Smooth muscle cell (in vitro differentiated cells): ENCODE measurements around the gene KIAA0930. TPM values are rescaled to one million over a fixed set of nuclear protein-coding genes. Genes with fewer than 3 reads are reported as not detected.
"Not testable (repeated sequence)": the region's sequence is repeated elsewhere in the genome, so short reads cannot be mapped to it uniquely, and the experiment has no call there.

Source experiments
- DNase-seq: peaks from one replicate; lab custom pipeline; 2025; ENCODE audit not compliant: unreplicated experiment; lab: John Stamatoyannopoulos, UW
- H2AFZ ChIP-seq: fragments of 200-600 bp; sonication (generic); 2 replicates; pipeline ENCODE4 v1.6.0; 2016; ENCODE audit warnings: antibody characterized with exemption, low read depth, mild to moderate bottlenecking
- H3F3A ChIP-seq: fragments of 200-600 bp; sonication (generic); 2 replicates; pipeline ENCODE4 v1.6.0; 2017; ENCODE audit warnings: antibody characterized with exemption, low read depth
- H3K27ac ChIP-seq: fragments of 200-600 bp; sonication (generic); 2 replicates; pipeline ENCODE4 v1.5.1; 2016; ENCODE audit warnings: low read depth, mild to moderate bottlenecking
- H3K27me3 ChIP-seq: fragments of 200-600 bp; sonication (generic); 2 replicates; pipeline ENCODE4 v1.6.1; 2016; ENCODE audit warnings: low read depth, mild to moderate bottlenecking
- H3K36me3 ChIP-seq: fragments of 200-600 bp; sonication (generic); 2 replicates; pipeline ENCODE4 v1.5.1; 2016; ENCODE audit warnings: low read depth
- H3K4me1 ChIP-seq: fragments of 200-600 bp; sonication (generic); 2 replicates; pipeline ENCODE4 v1.5.1; 2016; ENCODE audit warnings: low read depth
- H3K4me2 ChIP-seq: fragments of 200-600 bp; sonication (generic); 2 replicates; pipeline ENCODE4 v1.6.0; 2016; ENCODE audit warnings: mild to moderate bottlenecking
- H3K4me3 ChIP-seq: fragments of 200-600 bp; sonication (generic); 2 replicates; pipeline ENCODE4 v1.5.1; 2016; ENCODE audit warnings: mild to moderate bottlenecking
- H3K79me2 ChIP-seq: fragments of 200-600 bp; sonication (generic); 2 replicates; pipeline ENCODE4 v1.6.0; 2016; ENCODE audit warnings: low read depth, mild to moderate bottlenecking
- H3K9ac ChIP-seq: fragments of 200-600 bp; sonication (generic); 2 replicates; pipeline ENCODE4 v1.6.0; 2016; ENCODE audit warnings: low read depth
- H3K9me3 ChIP-seq: fragments of 200-600 bp; sonication (generic); replicated peaks from 2 replicates; pipeline ENCODE4 v1.5.1; 2016; ENCODE audit warnings: low read depth
- H4K20me1 ChIP-seq: fragments of 200-600 bp; sonication (generic); 2 replicates; pipeline ENCODE4 v1.6.0; 2016; ENCODE audit warnings: low read depth
- CTCF ChIP-seq: fragments of 200-600 bp; sonication (generic); IDR thresholded peaks from 2 replicates; pipeline ENCODE4 v1.5.1; 2017; ENCODE audit warnings: borderline replicate concordance, mild to moderate bottlenecking, antibody characterized with exemption; ENCODE audit not compliant: insufficient read depth, poor library complexity, severe bottlenecking
- WGBS: methylation state at CpG from one replicate; pipeline ENCODE4 v1.1.7; 2016; ENCODE audit warnings: low lambda C conversion rate; 5-methylcytosine and 5-hydroxymethylcytosine counted together
- polyA plus RNA-seq: library from polyadenylated mRNA; unstranded; fragments of >200 nt; fragmentation: Nextera tagmentation; extraction: Ambion mirVana; gene quantifications from 2 replicates; pipeline ENCODE4 v1.2.1, GENCODE V29; 2016
- total RNA-seq: library from RNA; depleted of rRNA; stranded (reverse); fragments of >200 nt; gene quantifications from 2 replicates; pipeline ENCODE4 v1.2.3, GENCODE V29; 2014

The KIAA0930 gene
- total and polyA plus RNA-seq, 2 experiments from 2014 or later: 37.6 to 44.8 TPM

GRCh38 chr22:45262931-45263462 is 22.3 kb upstream of the KIAA0930 start:
- no peak overlapping the region for H3K4me2 ChIP-seq
- peaks cover 2% of the 10 kb centered on the region for H3K4me1 ChIP-seq
- no peak overlapping the region for H3K9ac ChIP-seq
- H3K9me3 ChIP-seq: no peaks in the 10 kb centered on the region
- no peak overlapping the region for H2AFZ ChIP-seq
- H3K79me2 ChIP-seq: no peaks in the 10 kb centered on the region
- H4K20me1 ChIP-seq: no peaks in the 10 kb centered on the region
- WGBS: 91% methylated on average over 14 of the region's 14 CpGs
- H3K36me3 ChIP-seq: no peaks in the 10 kb centered on the region
- no peak for TF ChIP-seq CTCF
- no peak overlapping the region for H3K27ac ChIP-seq
- DNase-seq: no peak
- H3K27me3 ChIP-seq: no peaks in the 10 kb centered on the region
- H3F3A ChIP-seq: no peaks in the 10 kb centered on the region
- no peak overlapping the region for H3K4me3 ChIP-seq

GRCh38 chr22:45262195-45262930 is 21.7 kb upstream of the KIAA0930 start:
- H3K4me1 ChIP-seq: peaks cover 2% of the 10 kb centered on the region
- WGBS: 78% methylated on average over 13 of the region's 13 CpGs
- DNase-seq: no peak
- no peak overlapping the region for H2AFZ ChIP-seq
- no peaks in the 10 kb centered on the region for H3K79me2 ChIP-seq
- H4K20me1 ChIP-seq: no peaks in the 10 kb centered on the region
- no peak overlapping the region for H3K4me3 ChIP-seq
- H3K9ac ChIP-seq: no peak overlapping the region
- H3K27me3 ChIP-seq: no peaks in the 10 kb centered on the region
- H3K4me2 ChIP-seq: no peak overlapping the region
- TF ChIP-seq CTCF: no peak
- no peak overlapping the region for H3K27ac ChIP-seq
- no peaks in the 10 kb centered on the region for H3K9me3 ChIP-seq
- no peaks in the 10 kb centered on the region for H3K36me3 ChIP-seq
- no peaks in the 10 kb centered on the region for H3F3A ChIP-seq

GRCh38 chr22:45261407-45262088 is 20.9 kb upstream of the KIAA0930 start:
- Histone ChIP-seq H3F3A (no peaks in the 10 kb centered on the region), H3K4me2 (no peak overlapping the region), H3K9me3 (no peaks in the 10 kb centered on the region), H3K79me2 (no peaks in the 10 kb centered on the region), H3K9ac (no peak overlapping the region), H3K27me3 (no peaks in the 10 kb centered on the region), H3K4me3 (no peak overlapping the region), H2AFZ (no peak overlapping the region), H3K27ac (no peak overlapping the region), H3K36me3 (no peaks in the 10 kb centered on the region), H3K4me1 (peaks cover 2% of the 10 kb centered on the region), H4K20me1 (no peaks in the 10 kb centered on the region)
- no peak for DNase-seq
- TF ChIP-seq CTCF: no peak
- WGBS: 90% methylated on average over 20 of the region's 20 CpGs

- H3K27ac ChIP-seq, H3K27me3 ChIP-seq, H3K9ac ChIP-seq, H3K4me1 ChIP-seq, H3K36me3 ChIP-seq, H4K20me1 ChIP-seq, H3K4me2 ChIP-seq, H3F3A ChIP-seq, H3K79me2 ChIP-seq, H2AFZ ChIP-seq, DNase-seq, H3K4me3 ChIP-seq, H3K9me3 ChIP-seq: not testable (repeated sequence)
- 90% methylated on average over 9 of the region's 9 CpGs for WGBS
Observed at GRCh38 chr22:45260395-45260759, 19.7 kb upstream of the KIAA0930 start.
